Activated B cell treated with CpG ODN at 0.5 μM for 24 hours (primary cell): ENCODE results near the gene CCDC154. TPM values are rescaled to one million over a fixed set of nuclear protein-coding genes. Genes with fewer than 3 reads are reported as not detected.

Experiments
- ATAC-seq: fragments of 200-7000 bp; cut with Tn5 transposase; one replicate; pipeline ENCODE4 v1.10.0; 2021; ENCODE audit warnings: low read depth, mild to moderate bottlenecking, moderate library complexity
- CTCF ChIA-PET: fragments of 350-600 bp; sonication (Branson Sonifier 250); formaldehyde crosslinking; loops from one replicate; lab custom pipeline; 2021; ENCODE audit warnings: antibody characterized with exemption; lab: Charles Lee
- POLR2A ChIA-PET: fragments of 350-600 bp; sonication (Branson Sonifier 250); formaldehyde crosslinking; loops from one replicate; lab custom pipeline; 2021; ENCODE audit warnings: antibody characterized with exemption; lab: Charles Lee
- DNase-seq: peaks from one replicate; pipeline ENCODE4 v3.0.0; 2022
- H3K27ac Mint-ChIP-seq: one replicate; pipeline ENCODE4 v1.8.0; 2020; ENCODE audit warnings: mixed read lengths
- H3K27me3 Mint-ChIP-seq: one replicate; pipeline ENCODE4 v1.8.0; 2021; ENCODE audit warnings: mixed read lengths
- H3K36me3 Mint-ChIP-seq: one replicate; pipeline ENCODE4 v1.8.0; 2021; ENCODE audit warnings: low read depth, mixed read lengths
- H3K4me1 Mint-ChIP-seq: one replicate; pipeline ENCODE4 v1.8.0; 2021; ENCODE audit warnings: mixed read lengths
- H3K4me3 Mint-ChIP-seq: one replicate; pipeline ENCODE4 v1.8.0; 2020; ENCODE audit warnings: mild to moderate bottlenecking, mixed read lengths
- H3K9me3 Mint-ChIP-seq: one replicate; pipeline ENCODE4 v1.8.0; 2020; ENCODE audit warnings: mixed read lengths
- intact Hi-C: fragments of 100-400 bp; cut with micrococcal nuclease; formaldehyde crosslinking; loops from one replicate; pipeline ENCODE4 v1.15.1; 2024
- total RNA-seq: library from RNA; stranded (reverse); gene quantifications from 2 replicates; pipeline ENCODE4 v1.2.3, GENCODE V29; 2022
- TF ChIP-seq, protein P1 (sequence below): fragments of 200-600 bp; IDR thresholded peaks from one replicate; pipeline ENCODE4 v1.8.0; 2022; ENCODE audit warnings: antibody characterized with exemption, mild to moderate bottlenecking

The CCDC154 gene
- total RNA-seq, 1 donor from 2014 or later, result 6.7 TPM

- Mint-ChIP-seq H3K36me3 (peaks cover 60% of the 10 kb centered on the region), H3K27me3 (no peaks in the 10 kb centered on the region), H3K27ac (no peak overlapping the region), H3K9me3 (no peaks in the 10 kb centered on the region), H3K4me1 (peaks cover 6% of the 10 kb centered on the region), H3K4me3 (no peak overlapping the region)
- ChIA-PET CTCF (no interaction called here), POLR2A (no interaction called here)
- intact Hi-C loops, result no loop called here
- TF ChIP-seq, protein P1, sequence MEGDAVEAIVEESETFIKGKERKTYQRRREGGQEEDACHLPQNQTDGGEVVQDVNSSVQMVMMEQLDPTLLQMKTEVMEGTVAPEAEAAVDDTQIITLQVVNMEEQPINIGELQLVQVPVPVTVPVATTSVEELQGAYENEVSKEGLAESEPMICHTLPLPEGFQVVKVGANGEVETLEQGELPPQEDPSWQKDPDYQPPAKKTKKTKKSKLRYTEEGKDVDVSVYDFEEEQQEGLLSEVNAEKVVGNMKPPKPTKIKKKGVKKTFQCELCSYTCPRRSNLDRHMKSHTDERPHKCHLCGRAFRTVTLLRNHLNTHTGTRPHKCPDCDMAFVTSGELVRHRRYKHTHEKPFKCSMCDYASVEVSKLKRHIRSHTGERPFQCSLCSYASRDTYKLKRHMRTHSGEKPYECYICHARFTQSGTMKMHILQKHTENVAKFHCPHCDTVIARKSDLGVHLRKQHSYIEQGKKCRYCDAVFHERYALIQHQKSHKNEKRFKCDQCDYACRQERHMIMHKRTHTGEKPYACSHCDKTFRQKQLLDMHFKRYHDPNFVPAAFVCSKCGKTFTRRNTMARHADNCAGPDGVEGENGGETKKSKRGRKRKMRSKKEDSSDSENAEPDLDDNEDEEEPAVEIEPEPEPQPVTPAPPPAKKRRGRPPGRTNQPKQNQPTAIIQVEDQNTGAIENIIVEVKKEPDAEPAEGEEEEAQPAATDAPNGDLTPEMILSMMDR, result no peak
- DNase-seq (no peak), ATAC-seq (no peak)
These were observed 4.9 kb upstream of the CCDC154 start for GRCh38 chr16:1449201-1449788.

GRCh38 chr16:1448536-1449116 lies 4.3 kb upstream of the CCDC154 start:
- no peaks in the 10 kb centered on the region for H3K27me3 Mint-ChIP-seq
- H3K4me3 Mint-ChIP-seq, result no peak overlapping the region
- intact Hi-C loops, result no loop called here
- TF ChIP-seq, protein P1, result no peak
- H3K9me3 Mint-ChIP-seq, result no peaks in the 10 kb centered on the region
- ATAC-seq (no peak), DNase-seq (no peak)
- CTCF ChIA-PET, result no interaction called here
- peaks cover 7% of the 10 kb centered on the region for H3K4me1 Mint-ChIP-seq
- POLR2A ChIA-PET, result no interaction called here
- H3K36me3 Mint-ChIP-seq, result peaks cover 53% of the 10 kb centered on the region
- no peak overlapping the region for H3K27ac Mint-ChIP-seq

DNA sequence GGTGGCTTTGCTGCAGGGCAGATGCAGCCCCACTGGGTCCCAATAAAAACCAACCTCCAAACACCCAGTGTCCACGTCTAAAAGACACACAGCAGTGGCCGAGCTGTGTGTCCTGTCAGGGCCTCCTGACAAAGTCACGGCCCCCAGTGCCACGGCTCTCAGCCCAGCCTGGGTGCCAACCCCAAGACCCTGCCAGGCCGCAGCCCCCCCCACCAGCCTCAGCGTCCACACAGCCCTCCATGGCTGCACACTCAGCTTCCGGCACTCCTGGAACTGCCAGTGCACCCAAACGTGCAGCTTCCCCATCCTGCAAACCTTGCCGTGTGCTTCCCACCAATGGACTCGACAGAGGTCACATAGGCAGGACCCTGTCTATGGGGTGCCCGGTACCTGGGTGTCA lies 3.6 kb upstream of the CCDC154 start:
- H3K27ac Mint-ChIP-seq, result no peak overlapping the region
- no peak for ATAC-seq
- no peaks in the 10 kb centered on the region for H3K9me3 Mint-ChIP-seq
- intact Hi-C loops, result no loop called here
- TF ChIP-seq, protein P1, result no peak
- peaks cover 7% of the 10 kb centered on the region for H3K4me1 Mint-ChIP-seq
- CTCF ChIA-PET, result no interaction called here
- H3K36me3 Mint-ChIP-seq, result peaks cover 47% of the 10 kb centered on the region
- H3K4me3 Mint-ChIP-seq, result no peak overlapping the region
- no peak for DNase-seq
- H3K27me3 Mint-ChIP-seq, result no peaks in the 10 kb centered on the region
- POLR2A ChIA-PET, result interaction anchor here (0.8 to 3.4 kb wide), 2 partner anchors 11 to 45 kb away, joined by 3 to 11 read pairs; partner anchors contain the start of gene TELO2

DNA sequence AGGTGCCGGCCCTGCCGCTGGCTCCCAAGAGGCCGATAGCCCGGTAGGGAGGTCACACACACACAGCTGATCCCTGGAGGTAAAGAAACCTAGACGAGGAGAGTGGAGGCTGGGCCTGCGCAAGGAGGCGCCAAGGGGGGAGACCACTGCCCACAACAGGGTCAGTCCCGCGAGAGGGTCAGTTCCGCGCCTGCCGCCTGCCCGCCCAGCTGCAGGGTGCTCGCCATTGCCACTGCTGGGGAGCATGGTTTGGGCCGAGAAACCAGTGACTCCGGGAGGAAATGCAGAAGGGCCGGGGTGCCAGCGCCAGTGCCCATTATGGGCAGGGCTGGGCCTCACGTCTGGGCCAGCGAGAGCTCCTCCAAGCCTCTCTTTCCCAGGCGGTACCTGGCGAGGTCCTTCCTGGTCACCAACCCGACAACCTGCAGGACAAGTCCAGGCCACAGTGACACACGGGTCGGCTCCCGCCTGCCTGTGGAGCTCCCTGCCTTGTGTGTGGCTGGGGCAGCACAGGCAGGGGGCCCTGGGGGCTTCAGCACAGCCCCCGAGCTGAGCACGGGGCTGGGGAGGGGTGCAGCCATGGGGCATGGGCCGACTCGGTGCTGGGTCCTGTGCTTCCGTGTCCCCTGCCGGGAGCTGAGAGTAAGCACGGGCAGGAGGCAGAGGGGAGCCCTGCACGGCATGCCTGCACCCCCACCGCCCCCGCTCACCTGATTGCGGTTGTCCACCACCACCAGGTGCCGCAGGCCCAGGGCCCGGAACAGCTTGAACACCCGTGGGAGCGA lies 2.1 kb upstream of the CCDC154 start:
- ChIA-PET POLR2A (interaction anchor here (1.2 to 3.8 kb wide), 5 partner anchors 10 to 46 kb away, joined by 3 to 30 read pairs (median 11); partner anchors contain the start of genes TELO2 and UQCC4), CTCF (no interaction called here)
- H3K9me3 Mint-ChIP-seq, result no peaks in the 10 kb centered on the region
- peaks cover 36% of the 10 kb centered on the region for H3K36me3 Mint-ChIP-seq
- ATAC-seq, result no peak
- TF ChIP-seq, protein P1, result no peak
- H3K4me3 Mint-ChIP-seq, result no peak overlapping the region
- no peaks in the 10 kb centered on the region for H3K27me3 Mint-ChIP-seq
- intact Hi-C loops, result no loop called here
- DNase-seq, result no peak
- peaks cover 7% of the 10 kb centered on the region for H3K4me1 Mint-ChIP-seq
- no peak overlapping the region for H3K27ac Mint-ChIP-seq
